Fibroblast of skin of left quadriceps (primary cell): ENCODE measurements around the gene SLC35D2.
"Not testable (repeated sequence)": the region's sequence is repeated elsewhere in the genome, so short reads cannot be mapped to it uniquely, and the experiment has no call there.

Experiments
- DNase-seq, 2 experiments: peaks; one replicate each; pipeline ENCODE4 v3.0.0-alpha.2; 2013; ENCODE audit warnings: low read depth in 2 of 2

The SLC35D2 gene

GRCh38 chr9:96317335-96317980 lies 66.1 kb downstream of the SLC35D2 start:
- DNase-seq = peak; percentile 24 to 31

GRCh38 chr9:96309850-96310249 lies 73.7 kb downstream of the SLC35D2 start:
- no peak for DNase-seq

GRCh38 chr9:96306958-96307357 lies 76.6 kb downstream of the SLC35D2 start:
- DNase-seq = not testable (repeated sequence)

GRCh38 chr9:96305171-96305570 lies 78.3 kb downstream of the SLC35D2 start:
- no peak for DNase-seq

GRCh38 chr9:96304230-96304629 lies 79.3 kb downstream of the SLC35D2 start:
- no peak for DNase-seq

GRCh38 chr9:96302021-96302420 lies 81.5 kb downstream of the SLC35D2 start, which contains the start of gene HSD17B3:
TSS of gene HSD17B3 (minus strand) at chr9:96302176. CDS start at chr9:96302104, 72 bp downstream.
- DNase-seq = no peak

GRCh38 chr9:96299823-96300222 lies 83.7 kb downstream of the SLC35D2 start:
- peak; percentile 8 to 9 for DNase-seq

GRCh38 chr9:96294159-96294545 lies 89.4 kb downstream of the SLC35D2 start:
- DNase-seq = no peak

- peak in 1 of 2 experiments; percentile 25 for DNase-seq
These were observed 89.9 kb downstream of the SLC35D2 start for GRCh38 chr9:96293498-96294158.

GRCh38 chr9:96289392-96289791 lies 94.1 kb downstream of the SLC35D2 start:
- DNase-seq = no peak

GRCh38 chr9:96281641-96282040 lies 101.9 kb downstream of the SLC35D2 start:
- no peak for DNase-seq

- DNase-seq = no peak
These were observed 103.6 kb downstream of the SLC35D2 start for GRCh38 chr9:96279932-96280331.

GRCh38 chr9:96274939-96275338 lies 108.6 kb downstream of the SLC35D2 start:
- no peak for DNase-seq
